HG03558 (cell line): ENCODE data around the gene ING4.

Experiments
- ATAC-seq: cut with Tn5 transposase; IDR thresholded peaks from one replicate; pipeline ENCODE4 v1.9.1; 2021; ENCODE audit warnings: moderate number of reproducible peaks; ENCODE audit not compliant: unreplicated experiment; ENCODE audit errors: extremely low read depth

Gene ING4

GRCh38 chr12:6688999-6689882, 26.3 kb upstream of the ING4 start, which contains the start of gene ZNF384:
TSS of gene ZNF384 (minus strand) at chr12:6689375. CDS start at chr12:6679520, 9,855 bp downstream.
- ATAC-seq = peak; percentile 47

- peak; percentile 8 for ATAC-seq
Measured at GRCh38 chr12:6688543-6688998, 25.7 kb upstream of the ING4 start.

DNA sequence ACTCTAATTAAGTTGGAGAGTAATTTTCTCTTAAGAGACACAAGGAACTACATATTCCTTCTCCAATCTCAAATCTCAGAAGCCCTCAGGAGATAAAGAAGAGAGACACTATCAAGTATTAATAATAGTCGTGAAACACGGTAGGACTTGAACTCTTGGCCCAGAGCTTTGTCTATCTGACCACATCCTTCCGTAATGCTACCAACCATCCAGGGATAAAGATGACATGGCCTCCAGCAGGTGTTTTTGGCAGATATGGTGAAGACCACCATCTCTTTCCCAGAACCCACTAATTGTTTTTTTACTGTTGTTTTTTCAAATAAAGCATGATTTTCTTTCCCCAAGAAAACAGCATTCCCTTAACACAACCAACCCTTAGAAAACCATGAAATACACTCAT, 22.9 kb upstream of the ING4 start:
- ATAC-seq = no peak

DNA sequence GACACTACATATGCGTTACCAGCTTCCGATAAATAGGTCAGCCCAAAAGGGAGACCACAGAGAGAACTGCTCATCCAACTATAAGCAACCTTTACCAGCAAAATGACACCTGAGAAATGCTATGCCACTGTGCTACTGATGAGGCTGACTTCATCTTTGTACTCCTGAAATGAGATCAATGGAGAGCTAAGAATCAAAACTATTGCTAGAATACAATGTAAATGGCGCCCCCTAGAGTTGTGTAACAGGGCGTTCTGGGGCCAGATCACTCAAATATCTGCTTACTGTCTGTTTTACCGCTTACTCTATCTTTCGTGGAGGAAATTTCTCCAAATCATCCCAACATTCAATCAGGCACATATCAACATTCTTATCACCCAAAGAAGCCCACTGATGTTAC, 21.7 kb upstream of the ING4 start:
- no peak for ATAC-seq

GRCh38 chr12:6676962-6677361, 14.0 kb upstream of the ING4 start:
- ATAC-seq = no peak

- no peak for ATAC-seq
Measured at GRCh38 chr12:6672143-6672542, 9.2 kb upstream of the ING4 start.

GRCh38 chr12:6667559-6668210, 4.8 kb upstream of the ING4 start:
- no peak for ATAC-seq

- no peak for ATAC-seq
Measured at GRCh38 chr12:6666211-6666610, 3.3 kb upstream of the ING4 start.

DNA sequence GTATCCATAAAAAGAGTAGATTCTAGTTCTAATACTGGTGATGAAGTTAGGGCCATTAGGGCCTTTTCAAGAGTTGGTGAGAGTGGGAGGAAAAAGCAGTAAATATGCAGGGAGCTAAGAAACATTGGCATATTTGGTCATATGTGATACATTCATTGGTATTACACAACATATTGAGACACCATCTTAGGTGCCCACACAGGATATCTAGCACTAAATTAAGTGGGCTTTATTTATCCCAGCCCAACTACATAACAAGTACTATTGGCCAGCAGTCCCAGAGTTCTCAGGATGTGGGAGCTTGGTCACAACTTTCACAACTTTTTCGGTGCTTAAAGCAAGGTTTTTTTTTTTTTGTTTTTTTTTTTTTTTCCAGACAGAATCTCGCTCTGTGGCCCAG, 2.0 kb upstream of the ING4 start:
- ATAC-seq = no peak

DNA sequence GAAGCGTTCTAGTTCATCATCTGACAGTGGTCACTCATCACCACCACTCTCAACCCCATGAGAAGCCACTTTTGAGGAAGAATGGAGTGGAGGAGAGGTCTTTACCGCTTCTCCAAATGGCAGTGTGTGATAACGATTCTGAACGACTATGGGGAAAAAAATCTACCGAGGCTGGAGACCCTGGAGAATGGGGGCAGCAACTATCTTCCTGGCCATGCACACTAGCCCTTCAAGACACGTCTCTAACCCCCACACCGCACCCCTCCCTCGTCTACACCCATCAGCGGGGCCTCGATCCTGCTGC, 365 bp downstream of the ING4 start:
- ATAC-seq = no peak

DNA sequence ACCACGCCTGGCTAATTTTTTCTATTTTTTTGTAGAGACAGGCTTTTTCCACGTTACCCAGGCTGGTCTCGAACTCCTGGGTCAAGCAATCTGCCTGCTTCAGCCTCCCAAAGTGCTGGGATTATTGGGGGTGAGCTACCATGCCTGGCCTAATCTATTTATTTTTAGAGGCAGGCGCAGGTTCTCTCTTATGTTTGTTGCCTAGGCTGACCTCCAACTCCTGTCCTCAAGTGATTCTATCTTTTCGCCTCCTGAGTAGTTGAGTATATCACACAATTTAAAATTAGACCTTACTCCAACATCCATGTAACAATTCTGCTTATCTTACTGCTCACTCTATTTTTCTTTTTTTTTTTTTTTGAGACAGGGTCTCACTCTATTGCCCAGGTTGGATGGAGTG, 8.9 kb downstream of the ING4 start:
- ATAC-seq = no peak

- ATAC-seq = no peak
Measured at GRCh38 chr12:6653342-6653741, 9.6 kb downstream of the ING4 start.

GRCh38 chr12:6652391-6652790, 10.5 kb downstream of the ING4 start:
- no peak for ATAC-seq

DNA sequence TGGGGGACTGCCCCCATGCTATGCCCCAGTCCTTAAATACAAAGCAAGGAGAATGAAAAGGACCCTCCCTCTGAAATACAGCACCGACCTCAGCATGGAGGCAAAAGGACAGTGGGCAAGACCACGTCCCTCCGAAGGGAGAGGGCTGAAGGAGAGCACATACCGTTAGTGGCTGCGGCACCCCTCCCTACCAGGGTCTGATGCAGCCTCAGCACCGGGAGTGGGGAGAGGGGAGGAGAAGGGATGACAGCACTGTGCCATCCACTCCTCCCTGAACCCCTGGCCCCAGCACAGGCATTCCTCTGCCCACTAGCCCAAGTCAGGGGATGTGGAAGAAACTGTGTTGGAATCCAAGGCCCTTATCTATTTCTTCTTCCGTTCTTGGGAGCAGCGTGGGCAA, 12.1 kb downstream of the ING4 start:
- ATAC-seq = no peak

- no peak for ATAC-seq
Measured at GRCh38 chr12:6647083-6647604, 15.8 kb downstream of the ING4 start, which contains the start of gene ACRBP. TSS of gene ACRBP (minus strand) at chr12:6647432. CDS start at chr12:6647366, 66 bp downstream.

GRCh38 chr12:6646276-6647082, 16.4 kb downstream of the ING4 start:
- no peak for ATAC-seq

GRCh38 chr12:6644903-6645302, 18.0 kb downstream of the ING4 start:
- no peak for ATAC-seq

- no peak for ATAC-seq
Measured at GRCh38 chr12:6644257-6644596, 18.7 kb downstream of the ING4 start.

GRCh38 chr12:6643569-6644256, 19.2 kb downstream of the ING4 start:
- no peak for ATAC-seq

DNA sequence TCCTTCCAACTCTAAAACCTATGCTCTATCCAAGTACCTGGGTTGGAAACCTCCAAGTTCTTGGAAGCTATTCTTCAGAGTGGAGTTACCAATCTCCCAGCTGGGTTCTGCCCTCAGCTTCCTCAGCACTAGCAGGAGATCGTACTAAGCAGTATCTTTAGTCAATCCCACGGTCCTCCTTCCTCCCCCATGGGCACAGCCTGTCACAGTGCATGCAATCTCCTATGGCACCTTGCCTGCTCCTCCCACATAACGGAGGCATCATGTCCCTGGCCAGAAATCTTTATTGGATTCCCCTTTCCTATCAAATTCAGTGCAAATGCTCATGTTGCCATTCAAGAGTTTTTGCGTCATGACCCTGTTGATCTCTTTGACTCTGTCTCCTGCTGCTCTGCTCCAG, 21.8 kb downstream of the ING4 start:
- no peak for ATAC-seq
